GM19468 (cell line): ENCODE measurements around the gene NOD2.

Experiments used
- ATAC-seq: cut with Tn5 transposase; IDR thresholded peaks from one replicate; pipeline ENCODE4 v1.9.1; 2021; ENCODE audit warnings: mild to moderate bottlenecking, moderate library complexity, moderate number of reproducible peaks; ENCODE audit not compliant: unreplicated experiment; ENCODE audit errors: extremely low read depth

The NOD2 gene

DNA sequence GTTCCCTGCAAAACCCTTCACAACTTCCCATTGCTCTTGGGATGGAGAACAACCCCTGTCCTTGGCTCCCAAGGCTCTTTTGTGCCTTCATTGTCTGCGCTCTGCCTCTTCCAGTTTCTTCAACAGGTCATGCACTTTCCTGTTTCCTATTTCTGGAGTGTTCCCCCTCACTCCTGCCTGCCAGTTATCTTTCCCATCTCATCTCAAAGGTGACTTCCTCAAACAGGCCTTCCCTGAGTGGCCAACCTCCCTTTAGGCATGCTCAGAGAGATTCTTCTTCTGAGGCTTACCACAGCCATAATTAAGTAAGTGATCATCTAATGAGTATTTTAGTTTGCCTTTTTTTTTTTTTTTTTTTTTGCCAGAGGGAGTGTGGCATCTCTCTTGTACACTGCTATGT, 45.6 kb downstream of the NOD2 start:
- ATAC-seq, result no peak

DNA sequence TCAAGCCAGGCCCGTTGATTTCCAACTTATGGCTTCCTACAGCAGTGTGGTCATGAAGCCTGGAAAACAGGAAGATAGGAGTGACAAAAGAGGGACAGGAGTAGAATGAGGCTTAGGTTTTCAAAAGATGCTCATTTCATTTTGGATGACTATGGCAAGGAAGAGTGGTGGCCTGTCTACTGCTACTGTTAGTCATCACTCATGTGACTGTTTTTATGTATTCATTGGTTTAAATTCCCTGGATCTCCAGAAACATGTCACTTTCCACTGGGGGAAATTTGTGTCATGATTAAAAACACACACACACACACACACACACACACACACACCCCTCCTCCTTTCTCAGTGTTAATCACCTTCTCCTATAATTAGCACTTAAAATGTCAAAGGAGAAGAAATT, 47.3 kb downstream of the NOD2 start:
- no peak for ATAC-seq

DNA sequence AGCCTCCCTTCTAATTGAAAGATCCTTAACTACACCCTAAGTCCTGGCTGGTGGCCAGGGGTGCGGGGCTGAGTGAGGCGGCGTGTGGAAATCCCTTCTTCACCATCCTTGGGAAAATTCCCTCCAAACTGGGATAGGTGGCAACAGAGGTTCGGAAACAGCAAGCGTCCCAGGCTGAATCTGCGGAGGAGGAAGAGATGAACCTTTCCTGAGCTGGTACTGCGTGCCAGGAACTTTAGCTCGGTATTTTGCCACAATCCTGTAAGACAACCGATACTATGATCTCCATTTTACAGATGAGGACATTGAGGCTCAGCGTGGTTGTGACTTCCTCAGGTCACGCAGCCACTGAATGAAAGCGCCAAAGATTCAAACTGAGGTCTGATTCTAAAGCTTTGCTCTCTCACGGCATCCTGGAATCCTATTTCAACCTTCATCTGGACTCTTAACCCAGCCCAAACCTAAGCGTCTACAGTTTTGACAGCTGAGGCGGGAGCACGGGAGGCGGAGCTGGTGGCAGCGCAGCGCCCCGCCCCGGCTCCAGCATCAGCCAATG, 47.9 kb downstream of the NOD2 start:
- no peak for ATAC-seq

DNA sequence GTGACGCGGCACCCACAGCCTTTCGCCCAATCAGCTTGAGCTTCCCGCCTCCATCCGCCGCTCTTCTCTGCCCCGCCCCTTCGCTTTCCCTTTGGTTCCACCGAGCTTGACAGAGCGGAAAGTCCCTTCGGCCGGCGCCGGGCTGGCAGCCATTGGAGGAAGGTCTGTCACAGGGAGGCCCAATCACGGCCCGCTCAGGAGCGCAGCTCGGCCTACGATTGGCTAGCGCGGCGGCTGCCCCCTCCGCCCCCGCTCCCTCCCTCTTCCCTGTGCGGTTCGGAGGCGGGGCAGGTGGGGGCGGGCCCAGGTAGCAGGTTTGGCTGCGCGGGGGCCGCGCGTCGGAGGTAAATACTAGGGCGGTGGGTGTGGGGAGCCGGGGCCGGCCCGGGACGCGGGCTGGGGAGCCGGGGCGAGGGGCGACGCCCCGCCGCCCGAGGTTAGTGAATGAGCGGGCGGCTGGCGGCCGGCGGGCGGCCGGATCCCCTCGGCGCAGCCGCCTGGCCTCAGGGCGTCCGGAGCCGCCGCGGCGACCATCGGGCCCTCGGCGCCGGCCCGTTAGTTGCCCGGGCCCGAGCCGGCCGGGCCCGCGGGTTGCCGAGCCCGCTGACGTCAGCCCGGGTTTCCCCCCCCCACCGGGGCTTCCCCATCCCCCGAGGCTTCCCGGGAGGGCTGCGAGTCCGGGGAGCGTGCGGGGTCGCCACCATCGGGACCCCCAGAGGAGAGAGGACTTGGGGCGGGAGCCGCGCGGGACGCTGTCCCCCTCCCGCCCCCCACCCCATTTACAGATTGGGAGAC, 48.6 kb downstream of the NOD2 start, which contains the start of gene CYLD:
Gene CYLD (plus strand): TSS at position 306 of the 795 bp plus-strand sequence. CDS start 7,613 bp downstream, outside the sequence.
- ATAC-seq, result peak; percentile 89

DNA sequence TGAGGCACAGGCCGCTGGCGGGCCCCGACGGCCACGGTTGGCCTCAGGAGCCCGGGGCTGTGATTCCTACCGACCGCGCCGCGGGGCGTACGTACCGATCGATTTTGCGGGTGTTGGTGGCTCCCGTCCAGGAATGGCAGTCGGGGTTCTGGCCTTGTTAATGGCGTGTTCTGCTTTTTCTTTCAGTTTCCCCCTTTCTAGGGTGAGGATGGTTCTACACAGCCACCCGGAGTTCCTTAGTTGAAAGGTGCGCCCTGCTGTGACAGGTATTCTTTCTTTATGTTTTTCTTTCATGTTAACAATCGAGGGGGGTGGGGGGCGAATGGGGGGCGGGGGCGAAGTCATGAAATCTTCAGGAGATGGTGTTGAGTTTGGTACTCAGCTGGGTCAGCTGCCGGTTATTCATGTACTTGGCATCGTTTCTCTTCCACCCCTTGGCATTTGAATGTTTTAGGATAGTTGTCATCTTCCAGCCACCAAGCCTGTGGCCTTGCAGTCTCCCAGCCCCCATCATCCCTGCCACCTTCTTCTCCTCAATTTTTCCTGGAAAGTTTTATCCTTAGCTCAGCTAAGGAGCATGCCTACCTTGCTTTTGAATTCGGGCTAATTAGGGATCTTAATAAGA, 49.3 kb downstream of the NOD2 start:
- ATAC-seq, result no peak

DNA sequence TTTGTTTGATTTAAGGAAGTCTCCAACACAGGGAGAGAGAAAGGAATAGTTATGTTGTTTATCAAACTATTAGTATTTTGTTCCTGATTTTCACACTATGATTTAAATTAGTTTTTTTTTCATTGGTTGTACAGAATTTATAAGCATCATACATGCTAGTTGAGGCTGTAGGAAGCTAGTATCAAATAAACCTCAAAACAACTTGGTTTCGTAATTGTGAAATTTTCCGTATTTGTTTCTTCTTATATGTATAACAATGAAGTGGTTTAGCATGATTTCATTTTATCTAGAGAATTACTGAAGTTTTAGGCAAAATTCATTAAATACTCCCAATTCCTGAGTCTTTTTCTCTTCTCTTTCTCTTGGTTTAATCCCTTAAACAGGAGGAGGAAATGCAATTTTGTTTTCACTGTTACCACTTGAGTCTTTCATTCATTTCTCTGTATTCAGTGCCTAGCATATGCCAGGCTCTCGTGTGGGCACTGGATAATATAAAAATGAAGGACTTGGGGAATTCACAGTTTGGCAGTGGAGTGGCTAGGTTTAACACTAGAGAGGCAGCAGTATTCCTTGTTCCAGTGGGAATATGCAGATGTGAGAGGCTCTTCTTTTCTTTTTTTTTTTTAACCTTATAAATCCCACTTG, 50.3 kb downstream of the NOD2 start:
- ATAC-seq, result no peak

DNA sequence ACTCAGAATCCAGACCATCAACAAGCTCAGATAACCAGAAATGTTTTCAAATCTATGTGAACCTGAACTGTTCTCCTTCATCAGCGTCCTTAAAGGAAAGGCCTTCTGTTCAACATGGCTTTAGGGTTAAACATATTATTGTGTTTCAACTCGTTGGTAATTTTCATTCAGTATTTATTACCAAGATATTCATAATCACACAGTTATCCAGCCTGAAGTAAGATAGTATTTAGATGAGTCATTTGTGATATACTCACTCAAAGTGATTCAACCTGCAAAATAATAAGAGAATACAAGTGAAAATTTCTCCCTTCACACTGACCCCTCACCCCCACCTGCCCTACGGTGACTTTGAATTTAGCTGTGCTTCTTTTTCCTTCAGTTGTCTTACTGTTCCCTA, 51.5 kb downstream of the NOD2 start:
- no peak for ATAC-seq

DNA sequence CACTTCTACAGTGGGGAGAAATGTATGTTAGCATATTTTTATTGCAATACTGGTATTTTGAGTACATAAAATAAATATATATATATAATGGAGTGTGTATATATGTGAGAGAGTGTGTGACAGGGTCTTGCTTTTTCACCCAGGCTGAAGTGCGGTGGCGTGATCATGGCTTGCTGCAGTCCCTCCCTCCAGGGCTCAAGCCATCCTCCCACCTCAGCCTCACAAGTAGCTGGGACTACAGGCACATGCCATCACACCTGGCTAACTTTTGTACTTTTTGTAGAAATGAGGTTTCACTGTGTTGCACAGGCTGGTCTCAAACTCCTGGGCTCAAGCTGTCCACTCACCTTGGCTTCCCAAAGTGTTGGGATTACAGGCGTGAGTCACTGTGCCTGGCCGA, 52.5 kb downstream of the NOD2 start:
- no peak for ATAC-seq

DNA sequence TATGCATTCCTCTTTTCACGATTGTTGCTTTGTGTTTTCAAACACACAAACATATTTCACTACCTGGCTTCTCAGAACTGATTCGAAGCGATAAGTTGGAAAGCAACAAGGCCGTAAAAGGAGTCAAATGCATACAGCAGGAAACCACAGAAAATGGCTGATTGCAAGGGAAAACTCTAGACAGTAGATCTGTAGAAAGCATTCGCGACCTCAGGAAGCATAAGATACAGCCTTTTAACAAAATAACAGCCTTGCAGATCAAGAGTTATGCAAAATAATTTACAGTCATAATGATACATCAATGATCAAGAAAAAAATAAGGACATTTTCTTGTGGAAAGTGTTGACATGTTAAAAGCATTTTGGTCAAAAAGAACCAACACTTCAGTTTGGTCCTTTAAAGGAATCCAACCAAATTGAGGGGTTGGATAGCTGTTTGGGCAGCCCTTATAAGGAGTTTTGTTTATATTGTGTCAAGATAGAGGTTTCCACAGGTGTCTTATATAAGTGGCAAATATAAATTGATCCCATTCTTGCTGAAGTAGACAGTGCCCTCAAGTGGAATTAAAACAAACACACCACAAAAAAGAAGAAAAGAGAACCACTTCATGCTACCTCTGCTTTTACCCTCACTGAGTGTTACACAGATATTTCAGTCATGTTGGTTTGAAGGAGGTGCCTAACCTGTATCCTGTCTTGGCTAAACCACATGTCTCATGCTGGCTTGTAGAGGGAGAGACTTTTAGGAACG, 54.0 kb downstream of the NOD2 start:
- ATAC-seq, result no peak

DNA sequence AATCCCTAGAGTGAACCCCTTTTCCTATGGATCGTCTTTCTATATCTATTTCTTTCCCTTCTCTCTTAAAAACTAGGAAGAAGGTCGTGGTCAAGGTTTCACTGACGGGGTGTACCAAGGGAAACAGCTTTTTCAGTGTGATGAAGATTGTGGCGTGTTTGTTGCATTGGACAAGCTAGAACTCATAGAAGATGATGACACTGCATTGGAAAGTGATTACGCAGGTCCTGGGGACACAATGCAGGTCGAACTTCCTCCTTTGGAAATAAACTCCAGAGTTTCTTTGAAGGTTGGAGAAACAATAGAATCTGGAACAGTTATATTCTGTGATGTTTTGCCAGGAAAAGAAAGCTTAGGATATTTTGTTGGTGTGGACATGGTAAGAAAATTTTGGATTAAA, 58.1 kb downstream of the NOD2 start:
- no peak for ATAC-seq

DNA sequence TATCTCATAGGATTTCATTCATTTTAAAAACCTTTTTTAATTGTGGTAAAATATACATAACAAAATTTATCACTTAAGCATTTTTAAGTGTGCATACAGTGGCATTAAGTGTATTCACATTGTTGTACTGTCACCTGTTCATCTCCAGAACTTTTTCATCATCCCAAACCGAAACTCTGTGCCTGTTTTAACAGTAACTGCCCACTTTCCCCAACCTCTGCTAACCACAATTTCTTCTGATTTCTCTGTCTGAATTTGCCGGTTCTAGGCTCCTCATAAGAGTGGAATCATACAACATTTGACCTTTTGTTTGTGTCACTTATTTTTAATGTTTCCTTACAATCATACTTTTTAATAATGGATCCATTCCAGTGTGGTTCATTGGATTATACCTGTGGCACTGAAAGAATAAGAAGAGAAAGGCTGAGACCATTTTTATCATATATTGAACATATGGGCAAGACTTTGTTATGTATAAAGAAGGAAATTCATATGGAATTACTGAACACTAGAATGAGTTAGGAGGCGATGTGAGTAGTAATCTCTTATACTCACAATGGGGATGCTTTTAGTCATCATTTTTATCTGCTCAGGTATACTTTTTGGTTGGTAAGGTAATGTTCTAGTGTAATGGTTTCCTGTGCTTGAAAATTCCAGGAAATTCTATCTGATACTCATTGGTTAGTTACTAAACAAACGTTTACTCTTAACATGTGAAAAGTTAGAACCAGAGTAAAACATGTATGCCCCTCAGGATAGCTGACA, 59.2 kb downstream of the NOD2 start:
- ATAC-seq, result no peak

DNA sequence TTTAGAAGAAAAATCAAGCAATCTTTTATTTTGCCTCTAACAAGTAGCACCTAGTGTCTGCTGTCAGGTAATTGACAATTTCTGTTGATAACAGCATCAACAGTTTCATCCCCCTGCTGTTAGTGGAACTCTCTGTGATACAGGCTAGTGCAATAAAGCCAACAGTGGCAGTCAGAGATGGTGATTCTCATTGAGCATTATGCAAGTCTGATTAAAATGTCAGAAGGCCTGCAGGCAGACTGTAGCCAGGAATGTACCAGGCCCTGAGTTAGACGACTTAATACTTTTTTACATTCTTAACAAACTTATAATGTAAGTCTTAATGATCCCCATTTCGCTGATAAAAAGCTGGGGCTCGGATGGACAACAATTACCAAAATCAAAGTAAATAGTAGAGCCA, 63.1 kb downstream of the NOD2 start:
- no peak for ATAC-seq

DNA sequence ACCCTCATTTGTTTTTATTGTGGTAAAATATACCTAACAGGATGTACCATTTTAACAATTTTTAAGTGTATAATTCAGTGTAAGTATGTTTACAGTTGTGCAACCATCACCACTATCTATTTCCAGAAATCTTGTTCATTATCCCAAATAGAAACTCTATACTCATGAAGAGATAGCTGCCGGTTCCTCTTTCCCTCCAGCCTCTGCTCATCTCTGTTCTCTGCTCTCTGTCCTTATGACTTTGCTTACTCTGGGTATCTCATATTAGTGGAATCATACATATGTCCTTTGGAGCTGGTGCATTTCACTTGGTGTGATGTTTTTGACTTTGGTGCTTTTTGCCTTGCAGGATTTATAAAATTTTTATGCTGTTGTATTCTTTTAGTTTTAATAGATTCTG, 67.9 kb downstream of the NOD2 start:
- ATAC-seq, result no peak

DNA sequence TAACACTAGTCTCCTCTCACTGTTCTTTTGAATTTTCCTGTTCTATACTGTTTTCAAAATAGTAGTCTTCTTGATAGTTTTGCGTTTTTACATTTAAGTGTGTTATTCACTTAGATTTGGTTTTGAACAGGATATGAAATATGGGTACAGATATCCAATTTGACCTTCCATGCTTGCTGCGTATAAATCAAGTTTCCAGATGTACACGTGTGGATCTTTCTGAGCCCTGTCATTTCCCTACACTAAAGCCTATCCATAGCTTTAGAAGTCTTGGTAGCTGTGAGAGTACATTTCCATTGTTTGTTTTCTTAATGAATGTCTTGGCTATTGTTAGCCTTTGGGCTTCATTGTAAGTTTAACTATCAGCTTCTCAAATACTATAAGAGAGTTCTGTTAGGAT, 68.8 kb downstream of the NOD2 start:
- no peak for ATAC-seq

DNA sequence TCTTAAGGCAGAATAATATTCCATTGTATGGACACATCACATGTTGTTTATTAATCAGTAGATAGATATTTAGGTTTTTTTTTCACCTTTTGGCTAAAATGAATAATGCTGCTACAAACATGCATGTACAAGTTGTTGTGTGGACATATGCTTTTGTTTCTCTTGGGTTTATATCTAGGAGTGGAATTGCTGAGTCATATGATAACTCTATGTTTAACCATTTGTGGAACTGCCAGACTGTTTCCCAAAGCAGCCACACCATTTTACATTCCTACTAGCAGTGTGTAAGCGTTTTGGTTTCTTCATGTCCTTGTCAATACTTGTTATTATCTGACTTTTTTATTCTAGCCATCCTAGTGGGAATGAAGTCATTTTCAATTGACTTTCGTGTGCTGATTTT, 69.8 kb downstream of the NOD2 start:
- ATAC-seq, result no peak

DNA sequence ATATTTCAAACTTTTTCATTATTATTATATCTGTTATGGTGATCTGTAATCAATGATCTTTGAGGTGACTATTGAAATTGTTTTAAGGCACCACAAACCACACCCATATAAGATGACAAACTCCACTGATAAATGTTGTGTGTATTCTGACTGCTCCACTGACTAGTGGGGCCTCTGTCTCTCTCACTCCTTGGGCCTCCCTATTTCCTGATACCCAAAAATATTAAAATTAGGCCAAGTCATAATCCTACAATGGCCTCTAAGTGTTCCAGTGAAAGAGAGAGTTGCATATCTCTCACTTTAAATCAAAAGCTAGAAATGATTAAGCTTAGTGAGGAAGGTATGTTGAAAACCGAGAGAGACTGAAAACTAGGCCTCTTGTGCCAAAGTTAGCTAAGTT, 71.9 kb downstream of the NOD2 start:
- ATAC-seq, result no peak

DNA sequence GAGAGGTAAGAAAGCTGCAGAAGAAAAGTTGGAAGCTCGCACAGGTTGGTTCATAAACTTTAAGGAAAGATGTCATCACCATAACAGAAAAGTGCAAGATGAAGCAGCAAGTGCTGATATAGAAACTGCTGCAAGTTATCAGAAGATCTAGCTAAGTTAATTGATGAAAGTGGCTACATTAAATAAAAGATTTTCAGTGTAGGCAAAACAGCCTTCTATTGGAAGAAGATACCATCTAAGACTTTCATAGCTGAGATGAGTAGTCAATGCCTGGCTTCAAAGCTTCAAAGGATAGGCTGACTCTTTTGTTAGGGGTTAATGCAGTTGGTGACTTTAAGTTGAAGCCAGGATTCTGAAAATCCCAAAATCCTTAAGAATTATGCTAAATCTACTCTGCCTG, 72.5 kb downstream of the NOD2 start:
- ATAC-seq, result no peak

DNA sequence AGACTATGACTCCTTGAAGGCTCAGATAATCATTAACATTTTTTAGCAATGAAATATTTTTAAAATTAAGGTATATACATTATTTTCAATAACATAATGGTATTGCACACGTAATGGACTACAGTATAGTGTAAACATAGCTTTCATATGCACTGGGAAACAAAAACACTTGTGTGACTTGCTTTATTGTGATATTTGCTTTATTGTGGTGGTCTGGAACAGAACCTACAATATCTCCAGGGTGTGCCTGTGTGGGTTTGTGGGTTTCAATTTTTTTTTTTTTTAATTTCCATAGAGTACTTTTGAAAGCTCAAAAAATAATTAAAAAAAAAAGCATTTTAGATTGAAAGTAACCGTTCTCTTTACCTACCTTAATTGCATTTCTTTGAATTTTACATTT, 73.8 kb downstream of the NOD2 start:
- no peak for ATAC-seq

DNA sequence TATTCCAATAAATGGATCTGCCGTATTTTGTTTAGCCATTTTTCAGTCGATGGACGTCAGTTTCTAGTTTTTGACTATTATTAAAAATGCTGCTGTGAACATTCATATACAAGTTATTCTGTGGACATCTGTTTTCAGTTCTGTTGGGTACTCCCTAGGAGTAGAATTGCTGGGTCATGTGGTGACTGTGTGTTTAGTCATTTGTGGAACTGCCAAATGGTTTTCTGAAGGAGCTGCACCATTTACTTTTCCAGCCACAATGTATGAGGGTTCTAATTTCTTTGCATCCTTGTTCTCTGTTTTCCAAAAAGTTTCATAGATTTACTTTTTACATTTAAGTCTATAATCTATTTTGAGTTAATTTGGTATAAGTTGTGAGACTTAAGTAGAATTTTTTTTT, 78.0 kb downstream of the NOD2 start:
- no peak for ATAC-seq

DNA sequence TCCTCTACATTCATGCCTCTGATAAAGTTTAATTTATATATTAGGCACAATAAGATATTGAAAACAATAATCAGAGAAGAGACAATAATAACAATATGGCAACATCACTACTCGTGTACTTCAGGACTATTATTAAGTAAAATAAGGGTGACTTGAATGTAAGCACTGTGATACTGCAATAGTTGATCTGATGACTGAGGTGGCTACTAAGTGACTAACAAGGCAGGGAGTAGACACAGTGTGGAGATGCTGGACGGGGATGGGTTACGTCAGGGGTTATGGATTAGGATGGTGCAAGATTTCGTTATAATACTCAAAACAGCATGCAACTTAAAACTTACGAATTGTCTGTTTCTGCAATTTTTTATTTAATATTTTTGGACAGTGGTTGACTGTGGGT, 81.0 kb downstream of the NOD2 start:
- ATAC-seq, result no peak
